Type B pancreatic cell (in vitro differentiated cells): ENCODE data around the gene TNFAIP3. TPM values are rescaled to one million over a fixed set of nuclear protein-coding genes. Genes with fewer than 3 reads are reported as not detected.

ENCODE experiments used
- DNase-seq: peaks from one replicate; pipeline ENCODE4 v3.0.0; 2021; ENCODE audit warnings: mixed read lengths; ENCODE audit not compliant: unreplicated experiment; ENCODE audit errors: extremely low spot score
- H3K27ac Mint-ChIP-seq: 2 replicates; pipeline ENCODE4 v1.8.0; 2021; ENCODE audit warnings: mild to moderate bottlenecking, mixed read lengths
- H3K27me3 Mint-ChIP-seq: 2 replicates; pipeline ENCODE4 v1.8.0; 2021; ENCODE audit warnings: mixed read lengths
- H3K36me3 Mint-ChIP-seq: 2 replicates; pipeline ENCODE4 v1.8.0; 2021; ENCODE audit warnings: mixed read lengths
- H3K4me1 Mint-ChIP-seq: one replicate; pipeline ENCODE4 v1.8.0; 2021; ENCODE audit warnings: mixed read lengths; ENCODE audit not compliant: unreplicated experiment
- H3K4me3 Mint-ChIP-seq: 2 replicates; pipeline ENCODE4 v1.8.0; 2021; ENCODE audit warnings: mild to moderate bottlenecking, mixed read lengths
- H3K9me3 Mint-ChIP-seq: 2 replicates; pipeline ENCODE4 v1.8.0; 2021; ENCODE audit warnings: mixed read lengths
- total RNA-seq: library from RNA; stranded (reverse); gene quantifications from 2 replicates; pipeline ENCODE4 v1.2.1, GENCODE V29; 2021; ENCODE audit warnings: low replicate concordance
- TF ChIP-seq, protein P1 (sequence below): fragments of 200-600 bp; sonication (generic); conservative IDR thresholded peaks from 2 replicates; pipeline ENCODE4 v1.5.0; 2021; ENCODE audit warnings: antibody characterized with exemption, mild to moderate bottlenecking

The TNFAIP3 gene
- total RNA-seq, 1 donor from 2014 or later = 15.2 TPM

DNA sequence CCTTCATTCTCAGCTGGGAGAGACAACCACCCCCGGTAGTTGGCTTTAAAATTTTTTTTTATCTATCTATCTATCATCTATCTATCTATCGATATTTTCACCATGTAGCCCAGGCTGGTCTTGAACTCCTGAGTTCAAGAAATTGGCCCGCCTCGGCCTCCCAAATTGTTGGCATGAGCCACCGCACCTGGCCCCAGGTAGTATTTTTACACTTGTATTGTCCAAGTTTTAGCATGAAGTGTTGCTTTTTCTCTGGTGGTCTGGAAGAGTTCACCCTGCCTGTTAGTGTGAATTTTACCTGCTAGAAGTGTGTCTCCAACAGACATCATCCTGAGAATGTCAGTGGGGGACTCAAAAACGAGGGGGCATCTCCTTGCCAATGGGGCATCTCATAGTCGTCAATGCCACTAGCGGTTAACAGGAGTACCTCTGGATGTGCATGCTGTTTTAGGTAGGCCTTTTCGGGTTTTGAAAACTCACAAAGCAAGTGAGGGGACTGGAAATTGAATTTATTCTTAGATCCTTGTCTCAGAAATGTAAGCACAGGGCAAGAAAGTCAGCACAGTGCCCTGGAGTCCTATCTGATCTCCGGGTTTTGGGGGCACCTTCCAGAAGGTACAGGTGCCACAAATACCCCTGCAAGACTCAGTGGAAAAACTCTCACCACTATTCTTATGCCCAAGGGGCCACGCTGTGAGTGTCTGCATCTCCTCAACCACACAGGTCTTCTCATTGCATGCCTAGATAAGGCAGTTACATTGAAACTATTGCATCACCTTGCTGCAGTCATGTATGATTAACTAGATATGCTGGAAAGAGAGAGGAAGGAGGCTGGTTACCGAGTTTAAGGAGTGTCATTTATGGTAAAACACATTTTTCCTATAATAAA, 37.1 kb downstream of the TNFAIP3 start:
- Mint-ChIP-seq H3K4me1 (peaks cover 13% of the 10 kb centered on the region), H3K36me3 (no peaks in the 10 kb centered on the region), H3K27me3 (peaks cover 3% of the 10 kb centered on the region), H3K4me3 (peak overlapping the region; percentile 18), H3K27ac (peak overlapping the region; percentile 75), H3K9me3 (no peaks in the 10 kb centered on the region)
- DNase-seq = no peak
- TF ChIP-seq, protein P1, sequence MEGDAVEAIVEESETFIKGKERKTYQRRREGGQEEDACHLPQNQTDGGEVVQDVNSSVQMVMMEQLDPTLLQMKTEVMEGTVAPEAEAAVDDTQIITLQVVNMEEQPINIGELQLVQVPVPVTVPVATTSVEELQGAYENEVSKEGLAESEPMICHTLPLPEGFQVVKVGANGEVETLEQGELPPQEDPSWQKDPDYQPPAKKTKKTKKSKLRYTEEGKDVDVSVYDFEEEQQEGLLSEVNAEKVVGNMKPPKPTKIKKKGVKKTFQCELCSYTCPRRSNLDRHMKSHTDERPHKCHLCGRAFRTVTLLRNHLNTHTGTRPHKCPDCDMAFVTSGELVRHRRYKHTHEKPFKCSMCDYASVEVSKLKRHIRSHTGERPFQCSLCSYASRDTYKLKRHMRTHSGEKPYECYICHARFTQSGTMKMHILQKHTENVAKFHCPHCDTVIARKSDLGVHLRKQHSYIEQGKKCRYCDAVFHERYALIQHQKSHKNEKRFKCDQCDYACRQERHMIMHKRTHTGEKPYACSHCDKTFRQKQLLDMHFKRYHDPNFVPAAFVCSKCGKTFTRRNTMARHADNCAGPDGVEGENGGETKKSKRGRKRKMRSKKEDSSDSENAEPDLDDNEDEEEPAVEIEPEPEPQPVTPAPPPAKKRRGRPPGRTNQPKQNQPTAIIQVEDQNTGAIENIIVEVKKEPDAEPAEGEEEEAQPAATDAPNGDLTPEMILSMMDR = no peak

DNA sequence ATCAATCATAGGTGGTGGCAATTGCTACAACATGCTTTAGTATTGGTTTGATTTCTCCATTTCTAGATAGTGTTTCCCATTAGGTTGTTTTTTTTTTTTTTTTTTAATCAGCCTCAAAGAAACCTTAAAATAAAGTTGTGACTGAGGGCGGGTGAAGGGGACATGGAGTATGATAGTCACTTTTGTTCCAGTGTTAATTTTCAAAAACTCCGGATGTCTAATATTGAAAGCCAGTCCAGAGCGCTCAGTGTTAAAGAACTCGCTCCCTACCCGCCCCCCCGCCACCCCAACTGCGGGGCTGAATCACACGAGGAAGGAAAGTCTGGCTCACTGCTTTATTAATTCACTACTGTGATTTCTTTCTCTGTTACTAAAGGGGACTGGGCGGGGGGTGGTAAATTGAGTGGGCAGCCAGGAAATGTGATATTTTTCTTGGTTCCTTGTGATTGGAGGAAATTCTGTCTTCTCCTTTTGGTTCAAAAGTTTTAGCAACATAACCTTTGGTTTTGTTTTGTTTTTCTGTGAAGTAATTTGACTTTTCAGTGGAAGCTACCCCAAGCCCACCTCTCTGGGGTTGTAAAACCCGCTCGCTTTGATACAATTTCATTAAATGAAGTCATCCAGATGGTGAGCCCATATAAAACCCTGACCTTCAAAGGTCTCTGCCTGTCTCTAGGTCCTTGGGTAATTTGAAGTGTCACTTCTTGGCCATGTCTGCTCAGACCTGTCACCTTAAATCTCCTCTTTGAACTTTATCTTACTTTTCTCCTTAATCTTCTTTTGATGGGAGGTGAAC, 38.0 kb downstream of the TNFAIP3 start:
- TF ChIP-seq, protein P1 = no peak
- Mint-ChIP-seq H3K4me1 (peaks cover 13% of the 10 kb centered on the region), H3K9me3 (no peaks in the 10 kb centered on the region), H3K4me3 (no peak overlapping the region), H3K36me3 (no peaks in the 10 kb centered on the region), H3K27me3 (peaks cover 8% of the 10 kb centered on the region), H3K27ac (peak overlapping the region; percentile 75)
- no peak for DNase-seq

DNA sequence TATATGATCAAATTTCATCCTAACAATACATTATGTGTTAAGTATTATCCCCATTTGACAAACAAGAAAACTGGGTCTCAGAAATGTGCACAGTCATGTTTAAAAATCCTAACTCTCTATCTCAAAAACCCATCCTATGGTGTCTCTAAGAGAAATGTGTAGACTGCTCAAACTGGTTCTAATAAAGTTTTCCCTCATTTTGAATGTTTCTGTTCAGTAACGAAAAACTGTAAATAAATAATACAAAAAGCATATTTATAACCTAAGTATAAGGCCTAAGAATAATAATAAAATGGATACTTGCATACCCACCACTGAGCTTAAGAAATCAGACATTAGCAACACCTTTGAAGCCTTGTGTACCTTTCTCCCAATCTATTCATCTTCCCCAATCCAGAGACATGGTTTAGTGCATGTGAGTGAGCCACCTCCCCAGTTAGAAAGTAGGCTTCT, 39.0 kb downstream of the TNFAIP3 start:
- H3K27ac Mint-ChIP-seq = no peak overlapping the region
- peaks cover 8% of the 10 kb centered on the region for H3K27me3 Mint-ChIP-seq
- TF ChIP-seq, protein P1 = no peak
- no peak for DNase-seq
- peaks cover 13% of the 10 kb centered on the region for H3K4me1 Mint-ChIP-seq
- no peak overlapping the region for H3K4me3 Mint-ChIP-seq
- no peaks in the 10 kb centered on the region for H3K36me3 Mint-ChIP-seq
- H3K9me3 Mint-ChIP-seq = no peaks in the 10 kb centered on the region

DNA sequence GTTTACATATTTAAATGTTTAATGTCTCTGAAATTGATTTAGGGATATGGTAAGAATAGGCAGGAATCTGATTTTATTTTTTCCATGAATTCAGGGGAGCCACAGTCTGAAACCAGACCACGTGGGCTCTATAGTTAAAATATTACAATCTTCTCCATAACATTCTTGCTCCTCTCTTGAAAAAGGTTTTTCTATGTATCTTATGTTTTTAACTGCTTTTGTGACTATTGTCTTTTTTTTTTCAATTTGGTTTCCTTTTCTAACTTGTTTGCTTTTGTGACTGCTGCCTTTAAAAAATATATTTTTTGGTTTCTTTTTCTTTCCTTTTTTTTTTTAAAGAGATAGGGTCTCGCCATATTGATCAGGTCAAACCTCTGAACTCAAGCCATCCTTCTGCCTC, 40.1 kb downstream of the TNFAIP3 start:
- H3K27me3 Mint-ChIP-seq = peaks cover 11% of the 10 kb centered on the region
- TF ChIP-seq, protein P1 = no peak
- no peaks in the 10 kb centered on the region for H3K36me3 Mint-ChIP-seq

DNA sequence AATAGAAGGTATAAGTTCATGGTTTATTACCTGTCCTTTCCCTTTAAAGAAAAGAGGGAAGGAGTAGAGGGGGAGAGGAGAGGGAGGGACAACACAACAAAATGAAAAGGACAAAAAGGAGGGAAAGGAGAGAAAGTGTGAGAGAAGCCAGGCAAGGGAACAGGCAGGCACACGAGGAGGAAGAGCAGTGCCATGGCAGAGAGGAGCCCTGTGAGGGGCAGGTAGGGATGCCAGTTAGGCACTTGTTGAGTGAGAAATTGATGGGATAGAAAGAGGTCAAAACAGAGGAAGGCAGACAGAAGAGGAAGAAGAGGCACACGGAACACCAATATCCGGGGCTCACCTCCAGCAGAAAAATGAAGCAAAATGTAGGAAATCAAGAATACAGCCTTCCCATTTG, 42.5 kb downstream of the TNFAIP3 start:
- H3K4me3 Mint-ChIP-seq = no peak overlapping the region
- H3K9me3 Mint-ChIP-seq = peaks cover 4% of the 10 kb centered on the region
- peaks cover 11% of the 10 kb centered on the region for H3K27me3 Mint-ChIP-seq
- H3K36me3 Mint-ChIP-seq = no peaks in the 10 kb centered on the region
- H3K4me1 Mint-ChIP-seq = peaks cover 22% of the 10 kb centered on the region
- no peak for DNase-seq
- H3K27ac Mint-ChIP-seq = no peak overlapping the region
- TF ChIP-seq, protein P1 = no peak

More for the DNA sequence above, 40.1 kb downstream of the TNFAIP3 start:
- Mint-ChIP-seq H3K4me1 (peaks cover 20% of the 10 kb centered on the region), H3K4me3 (no peak overlapping the region), H3K27ac (no peak overlapping the region), H3K9me3 (no peaks in the 10 kb centered on the region)
- DNase-seq = no peak
